HG03460 (cell line): ENCODE data around the gene GOLIM4.

Experiments
- ATAC-seq: cut with Tn5 transposase; IDR thresholded peaks from one replicate; pipeline ENCODE4 v1.9.1; 2021; ENCODE audit not compliant: unreplicated experiment

GOLIM4 gene

GRCh38 chr3:168100777-168101492 is 5.2 kb upstream of the GOLIM4 start:
- no peak for ATAC-seq

GRCh38 chr3:168097381-168097780 is 1.7 kb upstream of the GOLIM4 start:
- no peak for ATAC-seq

GRCh38 chr3:168096210-168096652 is 507 bp upstream of the GOLIM4 start:
- peak; percentile 2 for ATAC-seq

- peak; percentile 43 for ATAC-seq
These were observed 680 bp downstream of the GOLIM4 start for GRCh38 chr3:168094877-168095610.

GRCh38 chr3:168094580-168094876 is 1.2 kb downstream of the GOLIM4 start:
- no peak for ATAC-seq

- no peak for ATAC-seq
These were observed 1.9 kb downstream of the GOLIM4 start for GRCh38 chr3:168093790-168094189.

- ATAC-seq: no peak
These were observed 2.5 kb downstream of the GOLIM4 start for GRCh38 chr3:168093229-168093628.

- ATAC-seq: no peak
These were observed 3.8 kb downstream of the GOLIM4 start for GRCh38 chr3:168091941-168092340.

GRCh38 chr3:168091302-168091858 is 4.3 kb downstream of the GOLIM4 start:
- no peak for ATAC-seq

- no peak for ATAC-seq
These were observed 5.2 kb downstream of the GOLIM4 start for GRCh38 chr3:168090306-168091085.

GRCh38 chr3:168089179-168089771 is 6.4 kb downstream of the GOLIM4 start:
- ATAC-seq: no peak

GRCh38 chr3:168088106-168088720 is 7.5 kb downstream of the GOLIM4 start:
- peak; percentile 63 for ATAC-seq

GRCh38 chr3:168087539-168087938 is 8.2 kb downstream of the GOLIM4 start:
- no peak for ATAC-seq

- ATAC-seq: no peak
These were observed 9.0 kb downstream of the GOLIM4 start for GRCh38 chr3:168086541-168087260.

GRCh38 chr3:168085491-168086119 is 10.1 kb downstream of the GOLIM4 start:
- ATAC-seq: peak; percentile 71

GRCh38 chr3:168083906-168084305 is 11.8 kb downstream of the GOLIM4 start:
- ATAC-seq: no peak

GRCh38 chr3:168081856-168082255 is 13.9 kb downstream of the GOLIM4 start:
- ATAC-seq: no peak

- no peak for ATAC-seq
These were observed 14.5 kb downstream of the GOLIM4 start for GRCh38 chr3:168081171-168081771.

- no peak for ATAC-seq
These were observed 15.1 kb downstream of the GOLIM4 start for GRCh38 chr3:168080499-168081170.
